Cardiac muscle cell (in vitro differentiated cells and primary cell): Measurements from ENCODE around the gene DMRT1. TPM values are rescaled to one million over a fixed set of nuclear protein-coding genes. Genes with fewer than 3 reads are reported as not detected.

Experiments used
- DNase-seq, 2 donors: peaks; one replicate each; pipeline versions ENCODE4 v3.0.0 to v3.0.0-alpha.2; 2010 to 2017; ENCODE audit warnings: low read depth in 1 of 2, low spot score in 1 of 2
- H3K27ac ChIP-seq: fragments of 200-600 bp; sonication (generic); 2 replicates; pipeline ENCODE4 v1.5.1; 2016
- H3K27me3 ChIP-seq: fragments of 200-600 bp; sonication (generic); 2 replicates; pipeline ENCODE4 v1.6.0; 2016; ENCODE audit warnings: control low read depth
- H3K36me3 ChIP-seq: fragments of 200-600 bp; sonication (generic); 2 replicates; pipeline ENCODE4 v1.5.1; 2016; ENCODE audit warnings: control low read depth
- H3K4me1 ChIP-seq: fragments of 200-600 bp; sonication (generic); 2 replicates; pipeline ENCODE4 v1.8.1; 2017; ENCODE audit warnings: low read depth, mild to moderate bottlenecking, mixed run types
- H3K4me3 ChIP-seq: fragments of 200-600 bp; sonication (generic); 2 replicates; pipeline ENCODE4 v1.5.1; 2016; ENCODE audit warnings: mild to moderate bottlenecking
- H3K9me3 ChIP-seq: fragments of 200-600 bp; sonication (generic); 2 replicates; pipeline ENCODE4 v1.5.1; 2017; ENCODE audit warnings: low read depth, mild to moderate bottlenecking, control low read depth
- CTCF ChIP-seq: IDR thresholded peaks from 2 replicates; pipeline ENCODE4 v1.5.1; 2012; ENCODE audit warnings: low read depth, mild to moderate bottlenecking, low read length
- polyA plus RNA-seq: library from polyadenylated mRNA; unstranded; fragments of >200 nt; fragmentation: Nextera tagmentation; extraction: Ambion mirVana; gene quantifications from 2 replicates; pipeline ENCODE4 v1.2.1, GENCODE V29; 2016
- total RNA-seq: library from RNA; depleted of rRNA; stranded (reverse); fragments of >200 nt; gene quantifications from 2 replicates; pipeline ENCODE4 v1.2.3, GENCODE V29; 2016

DMRT1 gene
- total and polyA plus RNA-seq, 2 experiments from 2014 or later = not detected

DNA sequence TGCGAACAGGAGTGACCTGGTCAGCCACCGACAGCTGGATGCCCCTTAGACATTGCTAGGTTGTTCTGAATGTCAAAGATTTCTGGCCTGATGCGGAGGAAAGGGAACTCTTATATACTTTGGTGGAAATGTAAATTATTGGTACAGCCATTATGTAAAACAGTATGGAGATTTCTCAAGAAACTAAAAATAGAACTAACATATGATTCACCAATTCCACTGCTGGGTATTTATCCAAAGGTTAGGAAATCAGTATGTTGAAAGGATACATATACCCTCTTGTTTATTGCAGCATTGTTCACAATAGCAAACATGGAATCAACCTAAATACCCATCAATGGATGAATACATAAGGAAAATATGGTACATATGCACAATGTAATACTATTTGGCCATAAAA, 166.7 kb downstream of the DMRT1 start:
- DNase-seq = peak in 1 of 2 donors; percentile 11
- H3K9me3 ChIP-seq = no peaks in the 10 kb centered on the region
- H3K36me3 ChIP-seq = no peaks in the 10 kb centered on the region
- H3K4me1 ChIP-seq = no peaks in the 10 kb centered on the region
- H3K4me3 ChIP-seq = no peak overlapping the region
- no peak overlapping the region for H3K27ac ChIP-seq
- TF ChIP-seq CTCF = no peak
- H3K27me3 ChIP-seq = peaks cover 12% of the 10 kb centered on the region

- Histone ChIP-seq H3K27ac (no peak overlapping the region), H3K36me3 (no peaks in the 10 kb centered on the region), H3K4me1 (no peaks in the 10 kb centered on the region), H3K27me3 (peaks cover 15% of the 10 kb centered on the region), H3K9me3 (no peaks in the 10 kb centered on the region), H3K4me3 (no peak overlapping the region)
- DNase-seq = peak; percentile 84 to 87
- peak; percentile 95 for TF ChIP-seq CTCF
These were observed 167.7 kb downstream of the DMRT1 start for GRCh38 chr9:1009101-1009707.

DNA sequence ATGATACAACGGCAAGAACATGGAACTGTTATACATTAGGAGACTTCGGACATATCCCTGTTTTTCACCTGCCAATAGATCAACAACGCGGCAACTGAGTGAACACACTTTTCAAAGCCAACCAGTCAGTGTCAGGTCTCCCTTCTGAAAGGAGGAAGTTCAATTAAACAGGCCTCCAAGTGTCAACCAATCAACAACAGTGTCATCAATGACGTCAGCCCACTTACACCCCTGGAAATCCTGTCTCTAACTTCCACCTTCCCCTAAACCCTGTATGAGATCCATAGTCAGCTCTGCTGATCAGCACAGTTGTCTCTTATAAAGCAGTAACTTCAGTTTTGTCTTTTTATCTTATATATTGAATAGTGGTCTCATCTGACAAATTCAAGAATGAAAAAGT, 171.5 kb downstream of the DMRT1 start:
- Histone ChIP-seq H3K4me3 (no peak overlapping the region), H3K27ac (no peak overlapping the region), H3K9me3 (no peaks in the 10 kb centered on the region), H3K27me3 (peaks cover 18% of the 10 kb centered on the region), H3K36me3 (no peaks in the 10 kb centered on the region), H3K4me1 (no peaks in the 10 kb centered on the region)
- DNase-seq = no peak
- no peak for TF ChIP-seq CTCF

DNA sequence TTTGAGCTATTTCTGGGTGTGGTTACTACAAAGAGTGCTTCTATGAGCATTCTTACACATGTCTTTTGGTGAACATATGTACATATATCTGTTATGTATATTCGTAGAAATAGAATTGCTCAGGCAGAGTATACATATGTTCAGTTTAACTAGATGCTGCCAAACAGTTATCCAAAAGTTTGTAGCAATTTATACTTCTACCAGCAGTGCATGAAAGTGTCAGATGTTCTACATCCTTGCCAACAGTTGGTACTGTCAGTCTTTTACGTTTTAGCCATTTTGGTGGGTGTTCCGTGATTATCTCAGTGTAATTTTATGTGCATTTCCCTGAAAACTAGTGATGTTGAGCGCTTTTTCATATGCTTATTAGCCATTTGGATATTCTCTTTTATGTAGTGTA, 172.7 kb downstream of the DMRT1 start:
- Histone ChIP-seq H3K4me1 (no peaks in the 10 kb centered on the region), H3K27ac (no peak overlapping the region), H3K9me3 (no peaks in the 10 kb centered on the region), H3K27me3 (peaks cover 8% of the 10 kb centered on the region), H3K36me3 (no peaks in the 10 kb centered on the region), H3K4me3 (no peak overlapping the region)
- TF ChIP-seq CTCF = no peak
- no peak for DNase-seq

- no peaks in the 10 kb centered on the region for H3K36me3 ChIP-seq
- no peaks in the 10 kb centered on the region for H3K9me3 ChIP-seq
- H3K4me1 ChIP-seq = no peaks in the 10 kb centered on the region
- H3K4me3 ChIP-seq = no peak overlapping the region
- H3K27me3 ChIP-seq = peaks cover 8% of the 10 kb centered on the region
- no peak overlapping the region for H3K27ac ChIP-seq
- DNase-seq = no peak
- TF ChIP-seq CTCF = no peak
These were observed 173.1 kb downstream of the DMRT1 start for GRCh38 chr9:1014640-1015039.

- Histone ChIP-seq H3K27me3 (peaks cover 8% of the 10 kb centered on the region), H3K4me1 (no peaks in the 10 kb centered on the region), H3K4me3 (no peak overlapping the region), H3K9me3 (no peaks in the 10 kb centered on the region), H3K27ac (no peak overlapping the region), H3K36me3 (no peaks in the 10 kb centered on the region)
- peak; percentile 41 for TF ChIP-seq CTCF
- peak; percentile 36 to 42 for DNase-seq
These were observed 176.6 kb downstream of the DMRT1 start for GRCh38 chr9:1018121-1018520.
